ENCODE data around the gene CHTOP.

DNA sequence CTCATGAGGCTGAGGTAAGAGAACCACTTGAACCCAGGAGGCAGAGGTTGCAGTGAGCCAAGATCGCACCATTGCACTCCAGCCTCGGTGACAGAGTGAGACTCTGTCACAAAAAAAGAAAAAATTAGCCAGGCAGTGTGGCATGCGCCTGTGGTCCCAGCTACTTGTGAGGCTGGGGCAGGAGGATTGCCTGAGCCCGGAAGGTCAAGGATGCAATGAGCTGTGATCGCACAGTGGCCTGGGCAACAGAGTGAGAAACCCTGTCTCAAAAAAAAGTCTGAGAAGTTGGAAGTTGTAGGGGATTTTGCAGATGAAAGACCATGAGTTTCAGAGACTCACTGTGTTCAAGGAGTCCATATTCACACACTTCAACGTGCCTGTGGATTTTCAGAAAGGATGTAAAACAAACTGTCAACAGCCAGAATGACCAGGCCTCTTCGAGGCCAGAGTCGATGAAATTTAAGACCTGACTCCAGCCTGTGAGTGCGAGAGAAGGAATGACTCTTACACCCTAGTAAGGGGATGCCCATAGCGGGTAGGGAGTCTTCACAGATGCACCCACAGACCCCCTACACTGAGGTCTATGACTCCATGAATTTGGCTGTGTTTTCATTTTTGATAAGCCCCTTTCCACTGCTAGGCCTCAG lies 8.8 kb upstream of the CHTOP start:
- no peak for TF ChIP-seq CTCF (conservative IDR thresholded peaks at IDR 0.05; ENCODE audit: low read depth, low read length)
- no peak for TF ChIP-seq MAFK (IDR thresholded peaks at IDR 0.05; ENCODE audit: low read depth, low read length)
- TF ChIP-seq RCOR1 (IDR thresholded peaks at IDR 0.05; ENCODE audit: insufficient replicate concordance, low read length) = no peak
- TF ChIP-seq POLR2A (IDR thresholded peaks at IDR 0.05; ENCODE audit: low read depth, low read length) = no peak
